WERI-Rb-1 (cell line): ENCODE results near the gene RRP9.

Experiments used
- DNase-seq: peaks from one replicate; pipeline ENCODE4 v3.0.0-alpha.2; 2020
- H3K27ac ChIP-seq: fragments of 250-450 bp; sonication (Bioruptor Pico); 2 replicates; pipeline ENCODE4 v1.5.1; 2020; ENCODE audit warnings: mild to moderate bottlenecking, moderate library complexity
- H3K27me3 ChIP-seq: fragments of 250-450 bp; sonication (Bioruptor Pico); 2 replicates; pipeline ENCODE4 v1.5.1; 2021; ENCODE audit warnings: mild to moderate bottlenecking, low read depth, moderate library complexity; ENCODE audit not compliant: insufficient read depth, severe bottlenecking
- H3K36me3 ChIP-seq: fragments of 250-450 bp; sonication (Bioruptor Pico); 2 replicates; pipeline ENCODE4 v1.5.1; 2020; ENCODE audit warnings: mild to moderate bottlenecking, moderate library complexity
- H3K4me3 ChIP-seq: 2 replicates; pipeline ENCODE4 v1.5.1; 2011; ENCODE audit warnings: low read depth, mild to moderate bottlenecking, control low read depth, low read length
- H3K9me3 ChIP-seq: fragments of 250-450 bp; sonication (Bioruptor Pico); 2 replicates; pipeline ENCODE4 v1.5.1; 2021; ENCODE audit warnings: mild to moderate bottlenecking, moderate library complexity; ENCODE audit not compliant: severe bottlenecking
- TF ChIP-seq, protein P1 (sequence below): IDR thresholded peaks from 2 replicates; pipeline ENCODE4 v1.5.1; 2011; ENCODE audit warnings: low read depth, mild to moderate bottlenecking, control low read depth, inconsistent platforms, low read length

The RRP9 gene

DNA sequence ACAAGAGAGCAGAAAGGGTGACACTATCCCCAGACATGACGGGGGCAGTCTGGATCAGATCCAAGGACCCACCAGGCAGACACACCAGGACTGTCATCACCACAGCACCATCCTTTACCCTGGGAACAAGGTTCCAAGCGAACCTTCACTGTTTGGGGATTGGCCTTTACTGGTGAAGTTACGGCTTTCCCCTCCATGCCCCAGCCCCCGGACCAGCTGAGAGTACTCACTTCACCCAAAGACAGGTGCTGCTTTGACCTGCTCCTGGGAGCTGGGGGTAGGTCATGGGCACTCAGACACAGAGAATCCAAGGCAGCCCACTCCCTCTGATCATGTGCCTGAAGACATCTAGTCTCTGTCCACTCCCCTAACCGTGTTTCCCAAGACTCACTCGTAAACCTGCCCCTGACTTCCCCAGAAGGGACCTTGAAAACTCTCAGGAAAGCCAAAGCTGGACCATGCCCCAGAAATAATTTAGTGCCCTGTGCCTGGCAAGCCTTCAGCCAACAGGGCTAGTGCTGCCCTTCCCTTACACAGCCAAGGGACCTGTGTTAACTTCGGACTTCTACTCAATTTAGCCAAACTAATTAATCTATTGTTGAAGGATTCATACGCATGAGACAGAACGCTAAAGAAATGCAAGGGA is 2.8 kb downstream of the RRP9 start:
- H3K36me3 ChIP-seq, result peaks cover 44% of the 10 kb centered on the region
- no peaks in the 10 kb centered on the region for H3K27me3 ChIP-seq
- TF ChIP-seq, protein P1, sequence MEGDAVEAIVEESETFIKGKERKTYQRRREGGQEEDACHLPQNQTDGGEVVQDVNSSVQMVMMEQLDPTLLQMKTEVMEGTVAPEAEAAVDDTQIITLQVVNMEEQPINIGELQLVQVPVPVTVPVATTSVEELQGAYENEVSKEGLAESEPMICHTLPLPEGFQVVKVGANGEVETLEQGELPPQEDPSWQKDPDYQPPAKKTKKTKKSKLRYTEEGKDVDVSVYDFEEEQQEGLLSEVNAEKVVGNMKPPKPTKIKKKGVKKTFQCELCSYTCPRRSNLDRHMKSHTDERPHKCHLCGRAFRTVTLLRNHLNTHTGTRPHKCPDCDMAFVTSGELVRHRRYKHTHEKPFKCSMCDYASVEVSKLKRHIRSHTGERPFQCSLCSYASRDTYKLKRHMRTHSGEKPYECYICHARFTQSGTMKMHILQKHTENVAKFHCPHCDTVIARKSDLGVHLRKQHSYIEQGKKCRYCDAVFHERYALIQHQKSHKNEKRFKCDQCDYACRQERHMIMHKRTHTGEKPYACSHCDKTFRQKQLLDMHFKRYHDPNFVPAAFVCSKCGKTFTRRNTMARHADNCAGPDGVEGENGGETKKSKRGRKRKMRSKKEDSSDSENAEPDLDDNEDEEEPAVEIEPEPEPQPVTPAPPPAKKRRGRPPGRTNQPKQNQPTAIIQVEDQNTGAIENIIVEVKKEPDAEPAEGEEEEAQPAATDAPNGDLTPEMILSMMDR, result no peak
- no peak overlapping the region for H3K27ac ChIP-seq
- no peak overlapping the region for H3K4me3 ChIP-seq
- DNase-seq, result no peak
- no peaks in the 10 kb centered on the region for H3K9me3 ChIP-seq

DNA sequence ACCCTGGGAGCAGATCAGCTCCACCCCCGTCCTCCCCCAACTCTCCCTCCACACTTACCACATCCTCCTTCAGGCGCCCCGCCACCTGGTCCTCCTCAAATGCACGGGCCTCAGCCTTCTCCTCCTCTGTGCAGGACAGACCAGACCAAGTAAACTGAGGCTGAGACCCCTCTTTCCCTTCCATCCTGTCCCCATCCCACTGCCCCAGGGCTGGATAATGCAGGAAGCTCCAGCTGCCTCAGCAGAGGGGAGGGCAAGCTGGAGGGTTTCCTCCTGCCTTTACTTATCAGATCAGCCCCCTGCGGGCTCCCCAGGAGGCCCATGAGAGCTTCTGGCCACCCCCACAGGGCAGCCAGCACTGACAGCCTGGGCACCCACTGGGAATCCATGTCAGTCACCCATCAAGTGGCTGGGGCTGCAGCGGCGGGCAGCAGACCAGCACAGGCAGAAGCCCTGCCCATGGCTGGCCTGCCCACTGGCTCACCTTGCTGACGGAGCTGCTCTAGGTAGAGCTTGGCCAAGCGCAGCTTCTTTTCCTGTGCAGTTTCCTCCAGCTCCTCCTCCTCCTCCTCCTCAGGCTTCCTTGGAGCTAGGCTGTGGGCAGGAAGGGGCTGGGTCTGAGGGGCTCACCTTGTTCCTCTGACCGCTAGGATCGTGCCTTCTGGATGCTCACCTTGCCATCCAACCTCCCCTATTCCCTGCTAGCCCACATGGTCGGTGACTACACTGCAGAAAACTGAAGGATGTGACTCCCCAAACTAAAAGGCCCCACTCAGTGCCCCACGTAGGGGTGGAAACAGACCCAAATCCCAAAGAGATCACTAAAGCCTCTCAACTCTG is 3.9 kb downstream of the RRP9 start:
- Histone ChIP-seq H3K27me3 (no peaks in the 10 kb centered on the region), H3K36me3 (peaks cover 52% of the 10 kb centered on the region), H3K27ac (no peak overlapping the region), H3K4me3 (no peak overlapping the region), H3K9me3 (no peaks in the 10 kb centered on the region)
- no peak for DNase-seq
- TF ChIP-seq, protein P1, result no peak

DNA sequence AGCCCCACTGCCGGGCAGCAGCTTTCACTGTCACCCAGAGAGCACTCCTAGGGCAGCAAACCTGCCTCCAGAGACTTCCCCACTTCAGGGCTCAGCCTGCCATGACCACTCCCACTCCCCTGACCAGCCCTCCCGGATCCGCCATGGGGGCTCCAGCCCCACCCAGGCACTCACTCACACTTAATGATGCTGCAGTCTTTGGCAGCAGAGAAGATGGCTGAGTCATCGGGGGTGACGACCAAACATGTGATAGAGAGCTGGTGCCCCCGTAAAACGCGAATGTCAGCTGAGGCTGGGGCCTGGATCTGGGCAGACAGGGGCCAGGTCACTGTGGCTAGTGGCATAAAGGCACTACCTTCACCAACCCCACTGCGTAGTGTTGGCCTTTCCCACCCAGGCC is 4.7 kb downstream of the RRP9 start:
- no peaks in the 10 kb centered on the region for H3K9me3 ChIP-seq
- no peak overlapping the region for H3K27ac ChIP-seq
- no peak for DNase-seq
- peaks cover 57% of the 10 kb centered on the region for H3K36me3 ChIP-seq
- no peaks in the 10 kb centered on the region for H3K27me3 ChIP-seq
- H3K4me3 ChIP-seq, result no peak overlapping the region
- TF ChIP-seq, protein P1, result no peak

DNA sequence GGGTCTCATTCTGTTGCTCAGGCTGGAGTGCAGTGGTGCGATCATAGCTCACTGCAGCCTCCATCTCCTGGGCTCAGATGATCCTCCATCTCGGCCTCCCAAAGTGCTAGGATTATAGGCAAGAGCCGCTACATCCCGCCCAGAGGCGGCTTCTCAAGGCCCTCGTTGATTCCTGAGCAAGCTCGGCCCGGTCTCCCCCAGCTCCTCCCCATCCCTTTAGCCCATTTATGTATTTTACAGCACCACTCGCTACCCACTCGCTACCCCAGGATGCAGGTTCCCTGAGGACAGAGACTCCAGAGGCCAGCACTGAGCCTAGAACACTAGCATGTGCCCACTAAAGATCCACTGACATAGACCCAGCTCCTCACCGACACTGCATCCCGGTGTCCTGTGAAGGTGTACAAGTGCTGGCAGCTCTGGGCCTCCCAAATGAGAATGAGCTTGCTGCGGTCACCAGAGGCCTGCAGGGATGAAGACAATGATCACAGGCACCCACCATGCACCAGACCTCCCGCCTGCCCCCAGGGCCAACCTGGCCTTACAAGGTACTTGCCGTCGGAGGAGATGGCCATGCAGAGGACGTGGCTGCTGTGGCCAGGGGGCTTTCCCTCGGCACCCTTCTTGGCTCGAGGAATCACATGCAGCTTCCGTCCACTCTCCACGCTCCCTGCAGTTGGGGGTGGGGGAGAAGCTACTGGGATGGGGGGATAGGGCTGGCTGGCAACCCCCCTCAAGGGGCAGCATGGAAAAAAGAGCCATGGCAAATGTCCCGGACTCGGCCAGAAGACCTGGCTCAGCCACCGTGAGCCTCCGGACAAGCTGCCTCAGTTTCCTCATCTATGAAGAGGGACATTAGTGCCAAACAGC is 5.6 kb downstream of the RRP9 start:
- Histone ChIP-seq H3K4me3 (no peak overlapping the region), H3K36me3 (peaks cover 60% of the 10 kb centered on the region), H3K9me3 (no peaks in the 10 kb centered on the region), H3K27ac (no peak overlapping the region), H3K27me3 (no peaks in the 10 kb centered on the region)
- TF ChIP-seq, protein P1, result no peak
- DNase-seq, result no peak

DNA sequence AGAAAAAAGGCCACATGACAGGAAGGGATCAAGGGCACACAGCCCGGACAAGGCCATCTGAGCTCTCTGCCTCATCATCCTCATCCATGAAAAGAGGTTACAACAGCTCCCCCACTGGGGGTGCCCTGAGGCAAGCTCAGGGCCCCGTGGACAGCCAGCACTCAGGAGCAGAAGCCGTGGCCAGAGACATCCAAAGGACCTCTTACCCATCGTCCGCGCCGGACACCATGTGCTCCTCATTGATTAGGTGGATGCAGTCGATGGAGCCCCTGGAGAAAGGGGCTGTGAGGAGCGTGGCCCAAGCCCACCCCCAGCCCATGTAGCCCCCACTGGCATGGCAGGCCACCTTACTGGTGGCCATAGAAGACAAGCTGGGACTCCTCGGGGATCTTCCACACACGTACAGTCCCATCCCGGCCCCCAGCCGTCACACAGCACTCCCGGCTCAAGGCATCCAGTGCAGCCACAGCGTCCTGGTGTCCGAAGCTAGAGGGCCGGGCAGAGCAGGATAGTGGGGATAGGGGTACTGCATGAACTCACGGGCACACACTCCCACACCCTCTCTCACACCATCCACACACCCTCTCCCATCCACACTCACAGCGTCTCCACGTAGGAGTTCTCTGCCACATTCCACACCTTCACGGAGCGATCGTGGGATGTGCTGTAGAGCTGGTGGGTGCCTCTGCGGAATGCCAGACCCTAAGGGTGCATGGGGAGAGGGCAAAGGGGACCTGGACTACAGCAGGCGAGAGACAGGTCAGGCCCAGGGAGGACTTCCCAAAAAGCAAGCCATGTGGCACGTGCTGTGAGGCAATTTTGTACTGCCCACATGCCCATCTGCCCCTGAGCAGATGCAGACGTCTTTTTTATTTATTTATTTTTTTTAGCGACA is 6.5 kb downstream of the RRP9 start:
- H3K27ac ChIP-seq, result no peak overlapping the region
- H3K36me3 ChIP-seq, result peaks cover 60% of the 10 kb centered on the region
- TF ChIP-seq, protein P1, result no peak
- H3K9me3 ChIP-seq, result no peaks in the 10 kb centered on the region
- H3K4me3 ChIP-seq, result no peak overlapping the region
- no peak for DNase-seq
- no peaks in the 10 kb centered on the region for H3K27me3 ChIP-seq
